ENCODE data around the gene CERS5.

- TF ChIP-seq YY1 (IDR thresholded peaks at IDR 0.05; ENCODE audit: insufficient read depth, insufficient read length), result no peak
- TF ChIP-seq SUZ12 (IDR thresholded peaks at IDR 0.05; ENCODE audit: extremely low read depth, insufficient read depth, insufficient read length), result no peak
Measured at GRCh38 chr12:50082644-50083043, 84.5 kb downstream of the CERS5 start.

Measured in NT2/D1 (cell line).